Mesenchymal stem cell (in vitro differentiated cells and primary cell): ENCODE results near the gene GARNL3.
A peak's percentile ranks its signal among the peaks of the same experiment; 100 is the strongest.

Experiments
- DNase-seq: peaks from one replicate; pipeline ENCODE4 v3.0.0-alpha.2; 2013
- H2AFZ ChIP-seq: one replicate; pipeline ENCODE4 v1.6.1; 2013; ENCODE audit warnings: low read depth, mild to moderate bottlenecking, control low read depth, inconsistent platforms, low read length, moderate library complexity
- H2AK5ac ChIP-seq: 2 replicates; pipeline ENCODE4 v1.6.1; 2013; ENCODE audit warnings: low read length, moderate library complexity, mild to moderate bottlenecking, inconsistent platforms; ENCODE audit not compliant: severe bottlenecking
- H2BK120ac ChIP-seq: one replicate; pipeline ENCODE4 v1.6.1; 2013; ENCODE audit warnings: low read depth, mild to moderate bottlenecking, inconsistent platforms, low read length, moderate library complexity
- H2BK12ac ChIP-seq, 2 experiments: one replicate each; pipeline ENCODE4 v1.6.1; 2013; ENCODE audit warnings: inconsistent platforms in 2 of 2, low read length in 2 of 2, mild to moderate bottlenecking in 2 of 2, moderate library complexity in 2 of 2, control low read depth in 1 of 2
- H2BK15ac ChIP-seq: one replicate; pipeline ENCODE4 v1.6.1; 2013; ENCODE audit warnings: mild to moderate bottlenecking, low read depth, inconsistent platforms; ENCODE audit not compliant: poor library complexity, severe bottlenecking
- H2BK5ac ChIP-seq: 2 replicates; pipeline ENCODE4 v1.6.1; 2013; ENCODE audit warnings: low read depth, mild to moderate bottlenecking, low read length, control low read depth, inconsistent platforms; ENCODE audit not compliant: poor library complexity, severe bottlenecking
- H3K14ac ChIP-seq, 2 experiments: one replicate each; pipeline ENCODE4 v1.6.1; 2013; ENCODE audit warnings: inconsistent platforms in 2 of 2, low read length in 2 of 2, control low read depth in 1 of 2, mild to moderate bottlenecking in 1 of 2, moderate library complexity in 1 of 2
- H3K18ac ChIP-seq, 2 experiments: one replicate each; pipeline ENCODE4 v1.6.1; 2013; ENCODE audit warnings: inconsistent platforms in 2 of 2, low read length in 2 of 2, control low read depth in 1 of 2, low read depth in 1 of 2, mild to moderate bottlenecking in 1 of 2
- H3K23ac ChIP-seq, 2 experiments: one replicate each; pipeline ENCODE4 v1.6.1; 2013; ENCODE audit warnings: inconsistent platforms in 2 of 2, low read length in 2 of 2, mild to moderate bottlenecking in 2 of 2, moderate library complexity in 2 of 2, control low read depth in 1 of 2
- H3K27ac ChIP-seq: 2 replicates; pipeline ENCODE4 v1.5.1; 2013; ENCODE audit warnings: mild to moderate bottlenecking, moderate library complexity, low read length, control low read depth, inconsistent platforms; ENCODE audit not compliant: poor library complexity, severe bottlenecking
- H3K27me3 ChIP-seq, 2 experiments: 2 replicates each; pipeline versions ENCODE4 v1.6.1 to v1.7.0; 2013; ENCODE audit warnings: low read length in 2 of 2, mild to moderate bottlenecking in 2 of 2, moderate library complexity in 2 of 2, control low read depth in 1 of 2, inconsistent platforms in 1 of 2; ENCODE audit not compliant: control insufficient read depth in 1 of 2, insufficient read depth in 1 of 2
- H3K36me3 ChIP-seq, 2 experiments: 2 replicates each; pipeline versions ENCODE4 v1.6.1 to v1.7.0; 2013; ENCODE audit warnings: low read length in 2 of 2, control low read depth in 1 of 2, inconsistent platforms in 1 of 2, low read depth in 1 of 2, mild to moderate bottlenecking in 1 of 2; ENCODE audit not compliant: insufficient read depth in 2 of 2, control insufficient read depth in 1 of 2
- H3K4ac ChIP-seq, 2 experiments: one replicate each; pipeline ENCODE4 v1.6.1; 2013; ENCODE audit warnings: inconsistent platforms in 2 of 2, low read length in 2 of 2, mild to moderate bottlenecking in 2 of 2, moderate library complexity in 2 of 2, control low read depth in 1 of 2, low read depth in 1 of 2
- H3K4me1 ChIP-seq: 2 replicates; pipeline ENCODE4 v1.6.1; 2013; ENCODE audit warnings: low read depth, low read length, control low read depth; ENCODE audit not compliant: control insufficient read depth, insufficient read depth
- H3K4me2 ChIP-seq: 2 replicates; pipeline ENCODE4 v1.6.1; 2013; ENCODE audit warnings: low read length, mild to moderate bottlenecking, inconsistent platforms; ENCODE audit not compliant: poor library complexity, severe bottlenecking
- H3K4me3 ChIP-seq, 2 experiments: 2 replicates each; pipeline versions ENCODE4 v1.5.1 to v1.7.0; 2013; ENCODE audit warnings: low read length in 2 of 2, mild to moderate bottlenecking in 2 of 2, control low read depth in 1 of 2, low read depth in 1 of 2; ENCODE audit not compliant: insufficient read depth in 1 of 2
- H3K79me1 ChIP-seq: replicated peaks from 2 replicates; pipeline ENCODE4 v1.6.1; 2013; ENCODE audit warnings: mild to moderate bottlenecking, control low read depth, low read length, inconsistent platforms; ENCODE audit not compliant: poor library complexity, severe bottlenecking
- H3K9ac ChIP-seq: 2 replicates; pipeline ENCODE4 v1.7.0; 2013; ENCODE audit warnings: mild to moderate bottlenecking, low read length, moderate library complexity
- H3K9me3 ChIP-seq: 2 replicates; pipeline ENCODE4 v1.7.0; 2013; ENCODE audit warnings: mild to moderate bottlenecking, low read length; ENCODE audit not compliant: control insufficient read depth
- H4K8ac ChIP-seq: one replicate; pipeline ENCODE4 v1.6.1; 2013; ENCODE audit warnings: inconsistent platforms, mild to moderate bottlenecking, low read length, moderate library complexity
- H4K91ac ChIP-seq: one replicate; pipeline ENCODE4 v1.6.1; 2013; ENCODE audit warnings: mild to moderate bottlenecking, low read length, inconsistent platforms
- WGBS: methylation state at CpG from one replicate; pipeline ENCODE4 v1.1.7; 2013; ENCODE audit warnings: mixed read lengths; 5-methylcytosine and 5-hydroxymethylcytosine counted together

GARNL3 gene

DNA sequence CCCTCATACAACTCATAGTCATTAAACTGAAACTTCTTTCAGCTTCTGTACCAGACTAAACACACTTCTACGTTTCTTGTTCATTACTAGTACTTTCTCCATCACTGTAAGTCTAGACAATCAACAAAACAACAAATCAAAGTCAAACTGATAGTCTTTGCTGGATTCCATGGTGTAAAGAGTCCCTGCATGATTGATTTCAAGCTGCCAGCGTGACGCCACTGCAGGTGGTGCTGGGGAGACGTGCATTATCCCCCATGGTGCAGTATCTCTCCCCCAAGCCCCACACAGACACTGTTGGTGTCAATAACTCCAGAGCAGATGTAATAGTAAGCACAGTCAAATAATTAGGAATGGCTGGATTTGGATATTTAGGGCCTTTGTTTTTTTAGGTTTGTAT lies 121.7 kb downstream of the GARNL3 start:
- H3K4me2 ChIP-seq, result no peak overlapping the region
- no peak overlapping the region for H2BK12ac ChIP-seq
- no peaks in the 10 kb centered on the region for H3K36me3 ChIP-seq
- peaks cover 21% of the 10 kb centered on the region for H3K4me1 ChIP-seq
- H4K91ac ChIP-seq, result no peak overlapping the region
- no peak overlapping the region for H3K18ac ChIP-seq
- no peak overlapping the region for H2BK120ac ChIP-seq
- H2BK15ac ChIP-seq, result no peak overlapping the region
- no peak overlapping the region for H3K23ac ChIP-seq
- H2AFZ ChIP-seq, result no peak overlapping the region
- no peaks in the 10 kb centered on the region for H3K9me3 ChIP-seq
- WGBS, result 68% methylated on average over 4 of the region's 4 CpGs
- H2BK5ac ChIP-seq, result no peak overlapping the region
- peaks cover 29 to 88% of the 10 kb centered on the region in 2 experiments for H3K27me3 ChIP-seq
- H3K14ac ChIP-seq, result no peak overlapping the region
- no peak overlapping the region for H4K8ac ChIP-seq
- no peak for DNase-seq
- no peaks in the 10 kb centered on the region for H3K79me1 ChIP-seq
- H3K9ac ChIP-seq, result no peak overlapping the region
- no peak overlapping the region for H3K4me3 ChIP-seq
- no peak overlapping the region for H3K4ac ChIP-seq
- H3K27ac ChIP-seq, result no peak overlapping the region
- no peak overlapping the region for H2AK5ac ChIP-seq

- 96% methylated on average over 7 of the region's 10 CpGs for WGBS
Measured at GRCh38 chr9:127386981-127387380, 122.4 kb downstream of the GARNL3 start.

GRCh38 chr9:127388037-127388855 lies 123.7 kb downstream of the GARNL3 start:
- H3K4me3 ChIP-seq, result no peak overlapping the region
- peaks cover 20% of the 10 kb centered on the region for H3K4me1 ChIP-seq
- peak overlapping the region; percentile 57 for H3K27ac ChIP-seq
- no peak overlapping the region for H3K4ac ChIP-seq
- no peak overlapping the region for H2BK12ac ChIP-seq
- H3K9me3 ChIP-seq, result no peaks in the 10 kb centered on the region
- no peak overlapping the region for H4K8ac ChIP-seq
- peak overlapping the region; percentile 46 for H3K9ac ChIP-seq
- no peaks in the 10 kb centered on the region for H3K79me1 ChIP-seq
- H2AFZ ChIP-seq, result no peak overlapping the region
- 25% methylated on average over 9 of the region's 10 CpGs for WGBS
- no peak overlapping the region for H2AK5ac ChIP-seq
- H2BK15ac ChIP-seq, result no peak overlapping the region
- H3K18ac ChIP-seq, result peak overlapping the region in 1 of 2 experiments; percentile 28
- no peak overlapping the region for H3K14ac ChIP-seq
- H4K91ac ChIP-seq, result no peak overlapping the region
- peak; percentile 97 for DNase-seq
- no peak overlapping the region for H3K23ac ChIP-seq
- peak overlapping the region; percentile 20 for H3K4me2 ChIP-seq
- H2BK120ac ChIP-seq, result no peak overlapping the region
- no peaks in the 10 kb centered on the region for H3K36me3 ChIP-seq
- H3K27me3 ChIP-seq, result peaks cover 22 to 89% of the 10 kb centered on the region in 2 experiments
- H2BK5ac ChIP-seq, result no peak overlapping the region

More at GRCh38 chr9:127386981-127387380, 122.4 kb downstream of the GARNL3 start:
- Histone ChIP-seq H2BK12ac (no peak overlapping the region), H3K9me3 (no peaks in the 10 kb centered on the region), H3K9ac (no peak overlapping the region), H3K14ac (peak overlapping the region in 1 of 2 experiments; percentile 26), H3K18ac (no peak overlapping the region), H2BK120ac (no peak overlapping the region), H2BK15ac (no peak overlapping the region), H4K91ac (no peak overlapping the region), H3K27ac (no peak overlapping the region), H4K8ac (no peak overlapping the region), H2BK5ac (no peak overlapping the region), H3K36me3 (no peaks in the 10 kb centered on the region), H3K23ac (no peak overlapping the region), H3K4me1 (peaks cover 20% of the 10 kb centered on the region), H3K4me2 (no peak overlapping the region), H3K4ac (no peak overlapping the region), H3K79me1 (no peaks in the 10 kb centered on the region), H3K4me3 (no peak overlapping the region), H3K27me3 (peaks cover 29 to 89% of the 10 kb centered on the region in 2 experiments), H2AFZ (no peak overlapping the region), H2AK5ac (no peak overlapping the region)
- no peak for DNase-seq

DNA sequence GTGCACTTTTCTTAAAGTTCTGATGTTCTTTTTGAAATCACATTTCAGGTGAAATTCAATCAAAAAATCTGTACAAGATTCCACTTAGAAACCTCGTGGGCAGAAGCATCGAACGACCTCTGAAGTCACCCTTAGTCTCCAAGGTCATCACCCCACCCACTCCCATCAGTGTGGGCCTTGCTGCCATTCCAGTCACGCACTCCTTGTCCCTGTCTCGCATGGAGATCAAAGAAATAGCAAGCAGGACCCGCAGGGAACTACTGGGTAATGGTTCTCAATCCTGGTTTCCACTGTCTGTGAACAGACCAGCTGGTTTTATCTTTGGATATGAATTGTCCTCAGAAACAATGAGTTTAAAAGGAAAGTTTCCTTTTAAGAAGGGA lies 124.3 kb downstream of the GARNL3 start:
- Histone ChIP-seq H3K27me3 (peaks cover 18 to 89% of the 10 kb centered on the region in 2 experiments), H3K27ac (peak overlapping the region; percentile 57), H4K91ac (no peak overlapping the region), H3K18ac (peak overlapping the region in 1 of 2 experiments; percentile 38), H2BK12ac (no peak overlapping the region), H3K4ac (no peak overlapping the region), H3K36me3 (no peaks in the 10 kb centered on the region), H2BK15ac (peak overlapping the region; percentile 30), H3K4me2 (peak overlapping the region; percentile 20), H2BK5ac (no peak overlapping the region), H3K4me3 (no peak overlapping the region), H3K23ac (no peak overlapping the region), H3K4me1 (peaks cover 20% of the 10 kb centered on the region), H4K8ac (no peak overlapping the region), H3K14ac (no peak overlapping the region), H2BK120ac (no peak overlapping the region), H2AFZ (no peak overlapping the region), H3K9me3 (no peaks in the 10 kb centered on the region), H3K79me1 (no peaks in the 10 kb centered on the region), H2AK5ac (no peak overlapping the region), H3K9ac (peak overlapping the region; percentile 46)
- peak; percentile 15 for DNase-seq
- WGBS, result 63% methylated on average over 6 of the region's 6 CpGs
